Activated CD8-positive, alpha-beta memory T cell treated with anti-CD3 and anti-CD28 coated beads, Interleukin-2, amount 50 U/mL, for 24 hours (primary cell): ENCODE data around the gene COL5A3.

ENCODE experiments used
- DNase-seq: peaks from one replicate; pipeline ENCODE4 v3.0.0-alpha.2; 2020; ENCODE audit errors: extremely low read depth

Gene COL5A3

GRCh38 chr19:10011974-10012373, 1.7 kb upstream of the COL5A3 start:
- DNase-seq: no peak

- no peak for DNase-seq
These were observed 635 bp upstream of the COL5A3 start for GRCh38 chr19:10010939-10011338.

- no peak for DNase-seq
These were observed 535 bp downstream of the COL5A3 start for GRCh38 chr19:10009714-10010224.

GRCh38 chr19:10008184-10008765, 2.0 kb downstream of the COL5A3 start:
- no peak for DNase-seq

GRCh38 chr19:10007371-10008183, 2.7 kb downstream of the COL5A3 start:
- no peak for DNase-seq

GRCh38 chr19:10006752-10007323, 3.5 kb downstream of the COL5A3 start:
- no peak for DNase-seq

- no peak for DNase-seq
These were observed 4.0 kb downstream of the COL5A3 start for GRCh38 chr19:10006335-10006708.

- DNase-seq: no peak
These were observed 4.5 kb downstream of the COL5A3 start for GRCh38 chr19:10005632-10006334.

- no peak for DNase-seq
These were observed 5.7 kb downstream of the COL5A3 start for GRCh38 chr19:10004617-10005016.

GRCh38 chr19:10003271-10003670, 7.0 kb downstream of the COL5A3 start:
- no peak for DNase-seq

- DNase-seq: no peak
These were observed 8.4 kb downstream of the COL5A3 start for GRCh38 chr19:10001899-10002298.

- peak; percentile 17 for DNase-seq
These were observed 10.0 kb downstream of the COL5A3 start for GRCh38 chr19:10000171-10000826.

GRCh38 chr19:9996541-9996940, 13.8 kb downstream of the COL5A3 start:
- no peak for DNase-seq

- no peak for DNase-seq
These were observed 14.3 kb downstream of the COL5A3 start for GRCh38 chr19:9995999-9996398.

GRCh38 chr19:9995084-9995483, 15.2 kb downstream of the COL5A3 start:
- DNase-seq: no peak

- DNase-seq: no peak
These were observed 18.7 kb downstream of the COL5A3 start for GRCh38 chr19:9991425-9992191.

- DNase-seq: no peak
These were observed 20.8 kb downstream of the COL5A3 start for GRCh38 chr19:9989504-9989903.

GRCh38 chr19:9986787-9987281, 23.5 kb downstream of the COL5A3 start:
- no peak for DNase-seq

GRCh38 chr19:9981406-9982260, 28.7 kb downstream of the COL5A3 start:
- DNase-seq: no peak

GRCh38 chr19:9972103-9972502, 38.2 kb downstream of the COL5A3 start:
- no peak for DNase-seq
